Breast epithelium (tissue), 3 donors: ENCODE measurements around the gene FIZ1.

Experiments
- POLR2A ChIP-seq: fragments of 450-650 bp; IDR thresholded peaks from one replicate; pipeline ENCODE4 v1.6.1; 2016; ENCODE audit warnings: antibody characterized with exemption, mild to moderate bottlenecking, moderate library complexity
- POLR2AphosphoS5 ChIP-seq, 3 donors: sonication (generic); formaldehyde crosslinking; IDR thresholded peaks; one replicate each; pipeline ENCODE4 v1.6.1; 2017; ENCODE audit warnings: antibody characterized with exemption in 3 of 3
- TF ChIP-seq, protein P1 (sequence below), 3 donors: fragments of 450-650 bp; IDR thresholded peaks; one replicate each; pipeline ENCODE4 v1.5.1; 2016 to 2017; ENCODE audit warnings: antibody characterized with exemption in 3 of 3, mild to moderate bottlenecking in 3 of 3, moderate library complexity in 3 of 3

DNA sequence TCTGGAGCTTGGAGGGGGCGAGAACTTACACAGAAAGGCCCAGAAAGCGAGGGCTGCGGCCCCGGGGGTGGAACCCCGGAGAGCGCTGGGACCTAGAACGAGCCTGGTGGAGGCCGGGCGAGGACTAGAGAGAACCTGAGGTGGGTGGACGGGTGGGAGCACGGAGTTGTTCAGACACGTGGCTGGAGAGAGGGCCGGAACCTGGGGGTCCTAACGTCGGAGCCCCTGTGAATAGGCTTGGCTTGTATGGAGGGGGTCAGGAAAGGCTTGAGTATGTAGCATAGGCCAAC, 44.5 kb upstream of the FIZ1 start:
- TF ChIP-seq, protein P1, sequence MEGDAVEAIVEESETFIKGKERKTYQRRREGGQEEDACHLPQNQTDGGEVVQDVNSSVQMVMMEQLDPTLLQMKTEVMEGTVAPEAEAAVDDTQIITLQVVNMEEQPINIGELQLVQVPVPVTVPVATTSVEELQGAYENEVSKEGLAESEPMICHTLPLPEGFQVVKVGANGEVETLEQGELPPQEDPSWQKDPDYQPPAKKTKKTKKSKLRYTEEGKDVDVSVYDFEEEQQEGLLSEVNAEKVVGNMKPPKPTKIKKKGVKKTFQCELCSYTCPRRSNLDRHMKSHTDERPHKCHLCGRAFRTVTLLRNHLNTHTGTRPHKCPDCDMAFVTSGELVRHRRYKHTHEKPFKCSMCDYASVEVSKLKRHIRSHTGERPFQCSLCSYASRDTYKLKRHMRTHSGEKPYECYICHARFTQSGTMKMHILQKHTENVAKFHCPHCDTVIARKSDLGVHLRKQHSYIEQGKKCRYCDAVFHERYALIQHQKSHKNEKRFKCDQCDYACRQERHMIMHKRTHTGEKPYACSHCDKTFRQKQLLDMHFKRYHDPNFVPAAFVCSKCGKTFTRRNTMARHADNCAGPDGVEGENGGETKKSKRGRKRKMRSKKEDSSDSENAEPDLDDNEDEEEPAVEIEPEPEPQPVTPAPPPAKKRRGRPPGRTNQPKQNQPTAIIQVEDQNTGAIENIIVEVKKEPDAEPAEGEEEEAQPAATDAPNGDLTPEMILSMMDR (IDR thresholded peaks at IDR 0.05), result no peak
- TF ChIP-seq POLR2AphosphoS5 (IDR thresholded peaks at IDR 0.05), result no peak
- TF ChIP-seq POLR2A, result no peak
